ENCODE results near the gene ABCB1. TPM values are rescaled to one million over a fixed set of nuclear protein-coding genes. Genes with fewer than 3 reads are reported as not detected.

Gene ABCB1
- total RNA-seq, 1 donor from 2014 or later: not detected

GRCh38 chr7:87476179-87476557 lies 124.5 kb downstream of the ABCB1 start:
- DNase-seq (ENCODE audit: low spot score): no peak
- no peaks in the 10 kb centered on the region for H3K36me3 Mint-ChIP-seq (ENCODE audit: low read depth)
- no peak overlapping the region for H3K27ac Mint-ChIP-seq (ENCODE audit: unreplicated experiment)
- peaks cover 19% of the 10 kb centered on the region for H3K4me1 Mint-ChIP-seq (ENCODE audit: low read depth)
- TF ChIP-seq CTCF (IDR thresholded peaks at IDR 0.05): no peak
- H3K4me3 Mint-ChIP-seq (ENCODE audit: unreplicated experiment): peak overlapping the region; percentile 37
- peaks cover 36% of the 10 kb centered on the region for H3K27me3 Mint-ChIP-seq (ENCODE audit: low read depth)
- no peaks in the 10 kb centered on the region for H3K9me3 Mint-ChIP-seq (ENCODE audit: low read depth)

GRCh38 chr7:87475359-87476178 lies 125.1 kb downstream of the ABCB1 start, which contains the start of gene ABCB4:
ABCB4 (minus strand) TSS chr7:87475680; CDS start chr7:87475465, 215 bp downstream.
- peak; percentile 89 for DNase-seq (ENCODE audit: low spot score)
- no peak for TF ChIP-seq CTCF (IDR thresholded peaks at IDR 0.05)
- no peaks in the 10 kb centered on the region for H3K36me3 Mint-ChIP-seq (ENCODE audit: low read depth)
- no peak within 1 kb of the TSS for H3K27ac Mint-ChIP-seq (ENCODE audit: unreplicated experiment)
- H3K4me3 Mint-ChIP-seq (ENCODE audit: unreplicated experiment): peak within 1 kb of the TSS; percentile 48
- peaks cover 36% of the 10 kb centered on the region for H3K27me3 Mint-ChIP-seq (ENCODE audit: low read depth)
- peaks cover 19% of the 10 kb centered on the region for H3K4me1 Mint-ChIP-seq (ENCODE audit: low read depth)
- H3K9me3 Mint-ChIP-seq (ENCODE audit: low read depth): no peaks in the 10 kb centered on the region

- no peaks in the 10 kb centered on the region for H3K9me3 Mint-ChIP-seq (ENCODE audit: low read depth)
- no peak overlapping the region for H3K27ac Mint-ChIP-seq (ENCODE audit: unreplicated experiment)
- peaks cover 36% of the 10 kb centered on the region for H3K27me3 Mint-ChIP-seq (ENCODE audit: low read depth)
- H3K4me1 Mint-ChIP-seq (ENCODE audit: low read depth): peaks cover 19% of the 10 kb centered on the region
- H3K4me3 Mint-ChIP-seq (ENCODE audit: unreplicated experiment): peak overlapping the region; percentile 48
- H3K36me3 Mint-ChIP-seq (ENCODE audit: low read depth): no peaks in the 10 kb centered on the region
- DNase-seq (ENCODE audit: low spot score): no peak
- no peak for TF ChIP-seq CTCF (IDR thresholded peaks at IDR 0.05)
These were observed 125.9 kb downstream of the ABCB1 start for GRCh38 chr7:87474533-87475358.

- H3K36me3 Mint-ChIP-seq (ENCODE audit: low read depth): no peaks in the 10 kb centered on the region
- H3K27me3 Mint-ChIP-seq (ENCODE audit: low read depth): peaks cover 36% of the 10 kb centered on the region
- H3K4me3 Mint-ChIP-seq (ENCODE audit: unreplicated experiment): no peak overlapping the region
- DNase-seq (ENCODE audit: low spot score): no peak
- peaks cover 19% of the 10 kb centered on the region for H3K4me1 Mint-ChIP-seq (ENCODE audit: low read depth)
- H3K27ac Mint-ChIP-seq (ENCODE audit: unreplicated experiment): no peak overlapping the region
- no peak for TF ChIP-seq CTCF (IDR thresholded peaks at IDR 0.05)
- no peaks in the 10 kb centered on the region for H3K9me3 Mint-ChIP-seq (ENCODE audit: low read depth)
These were observed 126.7 kb downstream of the ABCB1 start for GRCh38 chr7:87473986-87474385.

- no peak overlapping the region for H3K27ac Mint-ChIP-seq (ENCODE audit: unreplicated experiment)
- H3K4me1 Mint-ChIP-seq (ENCODE audit: low read depth): peaks cover 19% of the 10 kb centered on the region
- DNase-seq (ENCODE audit: low spot score): no peak
- peaks cover 36% of the 10 kb centered on the region for H3K27me3 Mint-ChIP-seq (ENCODE audit: low read depth)
- no peak for TF ChIP-seq CTCF (IDR thresholded peaks at IDR 0.05)
- no peaks in the 10 kb centered on the region for H3K36me3 Mint-ChIP-seq (ENCODE audit: low read depth)
- H3K4me3 Mint-ChIP-seq (ENCODE audit: unreplicated experiment): no peak overlapping the region
- H3K9me3 Mint-ChIP-seq (ENCODE audit: low read depth): no peaks in the 10 kb centered on the region
These were observed 127.5 kb downstream of the ABCB1 start for GRCh38 chr7:87473192-87473591.
